IPS DF 4.7 (cell line): Measurements from ENCODE around the gene POLE.
"Not testable (repeated sequence)": the region's sequence is repeated elsewhere in the genome, so short reads cannot be mapped to it uniquely, and the experiment has no call there.

Source experiments
- DNase-seq: peaks from one replicate; pipeline ENCODE4 v3.0.0-alpha.2; 2013; ENCODE audit warnings: low spot score; ENCODE audit errors: extremely low read depth

POLE gene

DNA sequence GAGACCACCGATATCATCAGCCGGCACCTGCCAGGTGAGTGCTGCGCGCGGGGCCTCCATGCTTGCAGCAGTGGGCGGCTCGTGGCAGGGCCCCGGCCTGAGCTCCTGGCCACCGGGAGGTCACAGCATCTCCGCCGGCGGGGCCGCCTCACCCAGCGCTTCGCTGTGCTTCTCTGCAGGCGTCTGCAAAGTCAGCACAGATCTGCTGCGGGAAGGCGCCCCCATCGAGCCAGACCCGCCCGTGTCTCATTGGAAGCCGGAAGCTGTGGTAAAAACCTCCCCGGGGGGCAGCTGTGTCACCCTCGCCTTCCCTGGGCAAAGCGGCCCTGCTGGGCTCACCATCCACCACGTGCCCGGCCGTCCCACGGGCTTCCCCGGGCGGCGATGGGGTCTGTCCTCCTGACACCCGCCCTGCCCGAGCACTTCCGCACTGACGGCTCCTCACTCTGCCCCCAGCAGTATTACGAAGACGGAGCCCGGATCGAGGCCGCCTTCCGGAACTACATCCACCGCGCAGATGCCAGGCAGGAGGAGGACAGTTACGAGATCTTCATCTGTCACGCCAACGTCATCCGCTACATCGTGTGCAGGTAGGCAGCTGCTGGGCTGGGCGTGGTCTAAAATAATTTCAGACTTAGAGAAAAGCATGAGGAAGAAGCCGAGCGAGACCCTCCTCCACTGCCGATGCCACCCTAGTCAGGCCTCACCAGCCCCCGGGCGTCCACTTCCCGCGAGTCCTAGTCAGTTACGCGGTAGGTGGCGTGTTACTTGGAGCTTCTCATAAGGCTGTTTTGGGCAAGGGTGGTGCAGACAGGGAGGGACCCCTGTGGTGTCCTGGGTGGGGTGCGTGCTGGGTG, 30.6 kb upstream of the POLE start:
- no peak for DNase-seq

- DNase-seq: no peak
These were observed 29.9 kb upstream of the POLE start for GRCh38 chr12:132717011-132717410.

DNA sequence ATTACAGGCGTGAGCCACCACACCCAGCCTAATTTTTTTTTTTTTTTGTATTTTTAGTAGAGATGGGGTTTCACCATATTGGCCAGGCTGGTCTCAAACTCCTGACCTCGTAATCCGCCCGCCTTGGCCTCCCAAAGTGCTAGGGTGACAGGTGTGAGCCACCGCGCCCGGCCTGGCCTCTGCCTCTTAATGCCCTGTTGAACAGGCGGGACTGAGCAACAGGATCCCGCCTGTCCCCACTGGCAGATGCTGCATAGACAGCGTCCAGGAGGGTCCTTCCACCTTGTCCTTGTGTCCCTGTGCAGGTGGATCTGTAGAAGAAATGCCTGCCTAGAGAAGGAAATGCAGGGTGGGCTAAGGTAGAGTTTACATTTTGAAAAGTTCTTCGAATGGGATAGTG, 29.2 kb upstream of the POLE start:
- DNase-seq: no peak

GRCh38 chr12:132715874-132716273, 28.7 kb upstream of the POLE start:
- DNase-seq: no peak

- DNase-seq: no peak
These were observed 26.0 kb upstream of the POLE start for GRCh38 chr12:132713123-132713522.

- DNase-seq: no peak
These were observed 24.1 kb upstream of the POLE start for GRCh38 chr12:132711080-132711843.

DNA sequence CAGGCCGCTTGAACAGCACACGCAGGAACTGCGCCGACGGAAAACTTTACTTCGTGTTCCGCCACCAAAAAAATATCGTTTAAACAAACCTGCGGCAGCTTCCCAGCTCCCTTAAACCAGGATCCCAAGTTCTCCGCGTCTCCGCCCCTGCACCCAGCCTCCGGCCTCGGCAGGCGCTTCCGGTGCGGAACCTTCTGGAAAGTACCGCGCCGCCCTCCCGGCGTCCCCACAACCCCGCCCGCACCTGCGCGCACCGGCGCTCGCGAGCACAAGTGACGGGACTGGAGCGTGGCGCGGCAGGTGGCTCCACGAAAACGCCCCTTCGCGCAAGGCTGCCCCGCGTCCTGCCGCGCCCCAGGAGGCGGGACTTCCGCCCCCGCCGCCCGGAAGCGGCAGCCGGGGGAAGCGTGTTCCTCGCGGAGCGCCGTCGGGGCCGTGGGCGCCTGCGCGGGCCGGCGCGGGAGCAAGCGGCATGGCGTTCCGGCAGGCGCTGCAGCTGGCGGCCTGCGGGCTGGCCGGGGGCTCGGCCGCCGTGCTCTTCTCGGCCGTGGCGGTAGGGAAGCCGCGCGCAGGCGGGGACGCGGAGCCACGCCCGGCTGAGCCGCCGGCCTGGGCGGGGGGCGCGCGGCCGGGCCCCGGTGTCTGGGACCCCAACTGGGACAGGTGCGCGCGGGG, 23.4 kb upstream of the POLE start, which contains the start of gene PGAM5:
Gene PGAM5, plus strand, starts transcription at position 438 of the 675 bp plus-strand sequence. Its CDS starts 35 bp downstream, at position 473.
- DNase-seq: no peak

- no peak for DNase-seq
These were observed 22.9 kb upstream of the POLE start for GRCh38 chr12:132710043-132710404.

GRCh38 chr12:132708150-132708549, 21.0 kb upstream of the POLE start:
- no peak for DNase-seq

GRCh38 chr12:132707241-132707640, 20.1 kb upstream of the POLE start:
- no peak for DNase-seq

GRCh38 chr12:132703641-132704040, 16.5 kb upstream of the POLE start:
- no peak for DNase-seq

GRCh38 chr12:132702640-132703039, 15.5 kb upstream of the POLE start:
- no peak for DNase-seq

DNA sequence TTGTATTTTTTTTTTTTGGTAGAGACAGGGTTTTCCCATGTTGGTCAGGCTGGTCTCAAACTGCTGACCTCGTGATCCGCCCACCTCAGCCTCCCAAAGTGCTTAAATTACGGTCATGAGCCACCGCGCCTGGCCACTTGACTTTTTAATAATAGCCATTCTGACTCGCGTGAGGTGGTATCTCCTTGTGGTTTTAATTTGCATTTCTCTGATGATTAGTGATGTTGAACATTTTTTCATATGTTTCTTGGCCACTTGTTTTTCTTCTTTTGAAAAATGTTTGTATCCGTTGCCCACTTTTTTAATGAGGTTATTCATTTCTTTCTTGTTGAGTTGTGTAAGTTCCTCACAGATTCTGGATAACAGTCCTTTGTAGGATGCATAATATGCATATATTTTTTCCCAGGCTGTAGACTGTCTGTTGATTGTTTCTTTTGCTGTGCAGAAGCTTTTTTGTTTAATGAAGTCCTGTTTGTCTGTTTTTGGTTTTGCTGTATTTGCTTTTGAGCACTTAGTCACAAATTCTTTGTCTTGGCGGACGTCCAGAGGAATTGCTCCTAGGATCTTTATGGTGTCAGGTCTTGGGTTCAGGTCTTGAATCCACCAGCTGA, 13.2 kb upstream of the POLE start:
- no peak for DNase-seq

- no peak for DNase-seq
These were observed 11.2 kb upstream of the POLE start for GRCh38 chr12:132698341-132698740.

DNA sequence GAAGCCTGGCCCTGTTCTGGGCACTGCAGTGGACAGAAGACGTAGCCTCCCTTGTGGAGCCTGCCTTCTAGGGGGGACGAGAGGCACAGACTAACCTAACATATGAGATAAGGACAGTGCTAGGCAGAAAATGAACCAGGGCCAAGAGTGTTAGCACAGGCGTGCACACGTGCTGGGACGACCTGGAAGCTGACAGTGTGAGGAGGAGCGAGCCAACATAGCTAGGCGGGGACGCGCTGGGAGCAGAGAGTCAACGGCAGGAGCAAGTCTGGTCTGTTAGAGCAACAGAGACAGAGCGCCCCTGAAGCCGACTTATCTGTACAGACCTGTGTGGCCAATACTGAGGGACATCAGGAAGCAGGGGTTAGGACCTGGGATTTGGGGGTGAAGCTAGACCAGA, 8.3 kb upstream of the POLE start:
- DNase-seq: no peak

DNA sequence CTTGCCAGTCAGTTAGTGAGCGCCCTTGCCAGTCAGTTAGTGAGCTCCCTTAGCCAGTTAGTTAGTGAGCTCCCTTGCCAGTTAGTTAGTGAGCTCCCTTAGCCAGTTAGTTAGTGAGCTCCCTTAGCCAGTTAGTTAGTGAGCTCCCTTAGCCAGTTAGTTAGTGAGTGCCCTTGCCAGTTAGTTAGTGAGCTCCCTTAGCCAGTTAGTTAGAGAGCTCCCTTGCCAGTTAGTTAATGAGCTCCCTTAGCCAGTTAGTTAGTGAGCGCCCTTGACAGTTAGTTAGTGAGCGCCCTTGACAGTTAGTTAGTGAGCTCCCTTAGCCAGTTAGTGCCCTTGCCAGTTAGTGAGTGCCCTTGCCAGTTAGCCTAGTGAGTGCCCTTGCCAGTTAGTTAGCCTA, 7.7 kb upstream of the POLE start:
- DNase-seq: not testable (repeated sequence)

DNA sequence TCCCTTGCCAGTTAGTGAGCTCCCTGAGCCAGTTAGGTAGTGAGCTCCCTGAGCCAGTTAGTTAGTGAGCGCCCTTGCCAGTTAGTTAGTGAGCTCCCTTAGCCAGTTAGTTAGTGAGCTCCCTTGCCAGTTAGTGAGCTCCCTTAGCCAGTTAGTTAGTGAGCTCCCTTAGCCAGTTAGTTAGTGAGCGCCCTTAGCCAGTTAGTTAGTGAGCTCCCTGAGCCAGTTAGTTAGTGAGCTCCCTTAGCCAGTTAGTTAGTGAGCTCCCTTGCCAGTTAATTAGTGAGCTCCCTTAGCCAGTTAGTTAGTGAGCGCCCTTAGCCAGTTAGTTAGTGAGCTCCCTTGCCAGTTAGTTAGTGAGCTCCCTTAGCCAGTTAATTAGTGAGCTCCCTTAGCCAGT, 4.9 kb upstream of the POLE start:
- not testable (repeated sequence) for DNase-seq

- no peak for DNase-seq
These were observed 3.0 kb upstream of the POLE start for GRCh38 chr12:132690112-132690511.

DNA sequence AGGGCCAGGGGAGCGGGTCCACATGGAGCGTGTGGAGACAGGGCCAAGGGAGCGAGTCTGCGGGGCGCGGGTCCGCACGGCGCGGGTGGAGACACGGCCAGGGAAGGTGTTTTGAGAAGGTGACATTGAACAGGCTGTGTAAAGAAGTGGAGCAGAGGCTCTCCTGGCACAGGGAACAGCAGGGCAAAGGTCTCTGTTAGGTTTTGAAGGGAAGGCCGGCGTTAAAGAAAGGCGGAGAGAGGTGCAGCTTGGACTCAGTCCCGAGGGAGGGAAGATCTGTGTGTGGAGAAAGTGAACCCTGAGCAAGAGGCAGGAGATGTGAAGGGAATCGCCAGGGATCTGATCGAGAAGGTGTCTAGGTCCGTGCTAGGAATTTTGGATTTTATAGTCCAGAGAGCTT, 2.1 kb upstream of the POLE start:
- no peak for DNase-seq

DNA sequence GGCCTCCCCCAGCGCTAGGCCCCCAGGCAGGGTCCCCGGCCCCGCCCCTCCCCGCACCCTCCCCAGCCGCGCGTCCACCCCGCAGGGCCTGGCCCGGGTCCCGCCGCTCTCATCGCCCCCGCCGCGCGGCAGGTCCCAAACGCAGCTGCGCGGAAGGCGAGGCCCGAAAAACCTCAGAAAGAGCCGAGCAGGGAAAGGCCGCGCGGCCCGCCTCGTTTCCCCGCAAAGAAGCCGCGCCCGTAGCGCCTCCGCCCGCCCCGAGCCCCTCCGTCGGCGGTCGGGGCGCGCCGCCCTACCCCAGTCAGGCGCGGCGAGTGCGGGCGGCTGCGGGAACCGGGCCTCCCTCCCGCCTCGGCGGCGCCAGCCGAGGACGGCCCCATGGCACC, 324 bp downstream of the POLE start:
- DNase-seq: no peak

DNA sequence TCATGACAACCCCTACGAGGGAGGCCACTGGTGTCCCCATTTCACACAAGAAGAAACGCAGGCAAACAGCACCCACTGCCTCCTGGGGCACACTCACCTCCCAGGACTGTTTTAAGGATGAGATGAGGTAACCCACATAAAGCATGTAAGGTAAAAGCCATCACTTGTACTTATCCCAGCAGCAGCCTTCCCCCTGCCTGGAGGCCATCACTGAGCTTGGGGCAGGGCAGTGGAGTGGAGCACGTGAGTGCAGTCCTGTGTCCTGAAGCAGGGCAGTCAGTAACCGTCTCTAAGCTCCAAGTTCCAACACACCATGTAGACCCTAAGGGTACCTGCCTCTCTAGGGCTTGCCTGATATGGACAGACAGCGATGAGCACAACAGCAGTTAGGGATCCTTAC, 1.7 kb downstream of the POLE start:
- no peak for DNase-seq

DNA sequence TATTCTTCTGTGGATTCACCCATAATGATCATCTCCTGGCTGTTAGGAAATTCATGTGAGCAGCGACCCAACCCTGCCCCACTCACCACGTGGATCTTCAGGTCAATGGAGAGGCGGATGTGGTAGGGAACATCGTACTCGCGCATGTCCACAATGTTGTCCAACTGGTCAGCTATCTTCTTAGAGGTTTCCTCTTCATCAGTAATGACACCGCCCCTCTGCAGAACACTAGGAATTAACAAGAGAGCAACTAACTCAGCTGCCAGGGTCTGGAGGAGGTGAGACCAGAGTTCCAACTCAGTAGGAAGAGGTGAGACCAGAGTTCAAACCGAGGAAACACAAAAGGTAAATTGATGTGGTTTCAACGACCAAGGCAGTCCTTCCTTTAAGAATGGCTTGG, 9.7 kb downstream of the POLE start:
- no peak for DNase-seq
